Measurements from ENCODE around the gene CCL4.

CCL4 gene

DNA sequence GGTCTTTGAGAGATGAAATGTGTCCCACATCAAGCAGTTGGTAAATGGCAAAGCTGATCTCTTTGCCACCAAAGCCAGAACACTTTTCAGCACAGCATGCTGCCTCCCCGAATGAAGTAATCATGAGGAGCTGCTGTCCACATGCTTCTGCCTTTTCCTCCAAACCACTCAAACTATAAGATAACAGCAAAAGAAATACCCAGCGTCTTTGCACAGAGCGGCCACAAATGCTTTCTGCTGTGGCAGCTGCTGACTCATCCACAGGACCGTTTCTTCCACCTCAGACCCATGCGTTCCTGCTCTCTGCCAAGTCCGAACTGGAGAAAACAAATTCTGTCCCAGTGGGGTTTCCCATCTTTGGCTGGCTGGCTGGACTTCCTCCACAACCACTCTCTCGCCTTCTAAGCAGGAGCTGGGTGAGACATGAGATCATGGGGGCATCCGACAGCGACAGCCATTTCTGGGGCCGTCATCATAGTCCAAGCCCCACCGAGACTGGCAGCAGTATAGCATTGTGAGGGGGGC, 45.7 kb downstream of the CCL4 start:
- no peak for TF ChIP-seq FOXP2 (optimal IDR thresholded peaks at IDR 0.05; ENCODE audit: borderline replicate concordance, extremely low read depth, extremely low read length, insufficient read depth)
- TF ChIP-seq TAF1 (IDR thresholded peaks at IDR 0.05; ENCODE audit: borderline replicate concordance, insufficient read depth, low read length) = no peak
- TF ChIP-seq, protein P1, sequence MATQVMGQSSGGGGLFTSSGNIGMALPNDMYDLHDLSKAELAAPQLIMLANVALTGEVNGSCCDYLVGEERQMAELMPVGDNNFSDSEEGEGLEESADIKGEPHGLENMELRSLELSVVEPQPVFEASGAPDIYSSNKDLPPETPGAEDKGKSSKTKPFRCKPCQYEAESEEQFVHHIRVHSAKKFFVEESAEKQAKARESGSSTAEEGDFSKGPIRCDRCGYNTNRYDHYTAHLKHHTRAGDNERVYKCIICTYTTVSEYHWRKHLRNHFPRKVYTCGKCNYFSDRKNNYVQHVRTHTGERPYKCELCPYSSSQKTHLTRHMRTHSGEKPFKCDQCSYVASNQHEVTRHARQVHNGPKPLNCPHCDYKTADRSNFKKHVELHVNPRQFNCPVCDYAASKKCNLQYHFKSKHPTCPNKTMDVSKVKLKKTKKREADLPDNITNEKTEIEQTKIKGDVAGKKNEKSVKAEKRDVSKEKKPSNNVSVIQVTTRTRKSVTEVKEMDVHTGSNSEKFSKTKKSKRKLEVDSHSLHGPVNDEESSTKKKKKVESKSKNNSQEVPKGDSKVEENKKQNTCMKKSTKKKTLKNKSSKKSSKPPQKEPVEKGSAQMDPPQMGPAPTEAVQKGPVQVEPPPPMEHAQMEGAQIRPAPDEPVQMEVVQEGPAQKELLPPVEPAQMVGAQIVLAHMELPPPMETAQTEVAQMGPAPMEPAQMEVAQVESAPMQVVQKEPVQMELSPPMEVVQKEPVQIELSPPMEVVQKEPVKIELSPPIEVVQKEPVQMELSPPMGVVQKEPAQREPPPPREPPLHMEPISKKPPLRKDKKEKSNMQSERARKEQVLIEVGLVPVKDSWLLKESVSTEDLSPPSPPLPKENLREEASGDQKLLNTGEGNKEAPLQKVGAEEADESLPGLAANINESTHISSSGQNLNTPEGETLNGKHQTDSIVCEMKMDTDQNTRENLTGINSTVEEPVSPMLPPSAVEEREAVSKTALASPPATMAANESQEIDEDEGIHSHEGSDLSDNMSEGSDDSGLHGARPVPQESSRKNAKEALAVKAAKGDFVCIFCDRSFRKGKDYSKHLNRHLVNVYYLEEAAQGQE (IDR thresholded peaks at IDR 0.05; ENCODE audit: insufficient read depth in 1 of 2, low read depth in 2 of 2, low read length in 2 of 2) = no peak
- TF ChIP-seq SIN3A (IDR thresholded peaks at IDR 0.05; ENCODE audit: borderline replicate concordance, insufficient read depth, low read length) = no peak
- TF ChIP-seq POLR2AphosphoS5 (IDR thresholded peaks at IDR 0.05; ENCODE audit: low read depth, low read length) = no peak

DNA sequence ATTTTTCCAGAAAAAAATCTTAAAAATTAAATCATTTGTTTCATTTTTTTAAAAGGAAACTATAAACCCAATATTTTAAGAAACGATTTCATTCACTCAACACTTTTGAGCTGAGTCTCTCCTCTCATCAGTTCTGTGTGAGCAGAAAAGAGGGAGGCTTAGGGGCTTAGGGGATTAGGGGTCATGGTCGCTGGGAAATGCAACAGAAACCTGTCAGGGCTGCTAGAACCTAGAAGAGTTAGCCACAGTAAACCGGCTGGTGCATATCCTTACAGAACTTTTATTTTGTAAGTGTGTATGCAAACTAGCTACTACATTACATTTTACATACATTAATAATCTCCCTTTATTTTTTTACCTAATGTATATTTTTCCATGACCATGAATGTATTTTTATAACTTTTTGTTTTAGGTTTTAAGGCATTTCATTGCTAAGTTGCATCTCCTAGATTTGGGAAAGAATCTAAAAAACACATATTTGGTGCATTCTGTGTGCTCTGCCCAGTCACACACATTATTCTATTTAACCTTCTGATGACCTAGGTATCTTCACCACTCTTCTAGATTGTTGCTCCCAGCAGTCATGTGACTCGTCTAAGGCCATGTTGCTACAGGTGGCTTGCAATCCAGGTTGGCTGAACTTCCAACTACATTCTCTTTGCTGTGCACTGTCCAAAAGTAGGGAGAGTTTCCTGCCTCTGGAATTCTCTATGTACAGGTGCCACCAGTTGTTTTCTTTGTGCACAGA, 48.4 kb downstream of the CCL4 start:
- TF ChIP-seq, protein P1 (IDR thresholded peaks at IDR 0.05; ENCODE audit: insufficient read depth in 1 of 2, low read depth in 2 of 2, low read length in 2 of 2) = no peak
- TF ChIP-seq POLR2AphosphoS5 (IDR thresholded peaks at IDR 0.05; ENCODE audit: low read depth, low read length) (no peak), SIN3A (IDR thresholded peaks at IDR 0.05; ENCODE audit: borderline replicate concordance, insufficient read depth, low read length) (no peak), FOXP2 (optimal IDR thresholded peaks at IDR 0.05; ENCODE audit: borderline replicate concordance, extremely low read depth, extremely low read length, insufficient read depth) (no peak), TAF1 (IDR thresholded peaks at IDR 0.05; ENCODE audit: borderline replicate concordance, insufficient read depth, low read length) (no peak)

DNA sequence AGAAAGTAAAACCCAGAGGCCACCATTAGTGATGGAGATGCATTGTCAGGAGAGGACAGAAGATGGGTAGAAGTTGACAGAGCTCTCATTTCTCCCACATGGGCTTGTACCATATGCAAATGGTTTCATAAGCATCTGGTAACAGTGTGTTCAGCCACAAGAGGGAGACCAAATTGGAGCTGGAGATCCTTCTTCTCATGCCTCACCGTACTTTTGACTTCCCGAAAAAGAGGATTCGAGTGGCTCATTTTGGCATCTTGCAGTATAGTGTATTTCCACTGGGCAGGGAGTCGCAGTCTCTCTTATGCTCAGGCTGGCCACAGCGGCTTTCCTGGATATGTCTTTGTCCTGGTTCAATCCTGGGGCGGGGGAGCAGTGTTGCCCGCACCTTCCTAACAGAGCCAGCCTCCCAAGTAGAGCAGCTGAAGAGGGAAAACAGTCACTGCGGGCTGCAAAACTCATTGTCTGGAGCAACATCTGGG, 49.1 kb downstream of the CCL4 start:
- TF ChIP-seq POLR2AphosphoS5 (IDR thresholded peaks at IDR 0.05; ENCODE audit: low read depth, low read length) (no peak), TAF1 (IDR thresholded peaks at IDR 0.05; ENCODE audit: borderline replicate concordance, insufficient read depth, low read length) (no peak), FOXP2 (optimal IDR thresholded peaks at IDR 0.05; ENCODE audit: borderline replicate concordance, extremely low read depth, extremely low read length, insufficient read depth) (no peak), SIN3A (IDR thresholded peaks at IDR 0.05; ENCODE audit: borderline replicate concordance, insufficient read depth, low read length) (no peak)
- TF ChIP-seq, protein P1 (IDR thresholded peaks at IDR 0.05; ENCODE audit: insufficient read depth in 1 of 2, low read depth in 2 of 2, low read length in 2 of 2) = no peak

DNA sequence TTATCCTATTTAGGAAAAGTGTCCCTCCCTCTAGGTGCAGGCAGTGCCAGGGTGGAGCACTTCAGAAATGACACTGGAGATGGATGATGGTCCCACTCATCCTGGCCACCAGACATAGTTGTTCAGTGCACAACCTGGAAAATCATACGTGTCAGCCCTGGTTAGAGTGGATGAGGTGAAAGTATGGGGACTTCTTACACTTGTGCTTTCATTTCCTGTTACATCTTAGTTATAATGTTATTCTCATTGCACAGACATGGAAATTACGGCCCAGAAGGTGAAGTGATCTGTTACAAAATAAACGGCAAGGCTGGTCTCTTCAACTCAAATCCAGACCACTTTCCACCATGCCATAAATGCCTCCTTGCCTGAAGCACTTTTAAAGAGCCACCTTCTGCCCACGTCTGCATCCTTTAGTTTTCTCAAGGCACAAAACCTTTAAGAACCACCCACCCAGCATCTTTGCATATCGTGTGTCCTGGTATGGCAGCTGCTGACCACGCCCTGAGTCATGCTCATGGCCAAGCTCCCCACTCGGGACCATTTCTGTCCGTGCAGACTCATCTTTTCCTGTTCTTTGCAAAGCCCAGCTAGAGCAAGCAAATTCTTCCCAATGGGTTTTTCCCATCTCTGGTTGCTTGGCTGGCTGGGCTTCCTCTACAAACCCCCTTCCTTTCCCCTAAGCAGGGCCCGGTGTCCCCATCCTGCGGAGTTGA, 50.4 kb downstream of the CCL4 start:
- TF ChIP-seq, protein P1 (IDR thresholded peaks at IDR 0.05; ENCODE audit: insufficient read depth in 1 of 2, low read depth in 2 of 2, low read length in 2 of 2) = no peak
- TF ChIP-seq POLR2AphosphoS5 (IDR thresholded peaks at IDR 0.05; ENCODE audit: low read depth, low read length) (no peak), SIN3A (IDR thresholded peaks at IDR 0.05; ENCODE audit: borderline replicate concordance, insufficient read depth, low read length) (no peak)

Data from PFSK-1 (cell line).